ENCODE measurements around the gene NUBPL.
"Not testable (repeated sequence)": the region's sequence is repeated elsewhere in the genome, so short reads cannot be mapped to it uniquely, and the experiment has no call there.

Gene NUBPL

DNA sequence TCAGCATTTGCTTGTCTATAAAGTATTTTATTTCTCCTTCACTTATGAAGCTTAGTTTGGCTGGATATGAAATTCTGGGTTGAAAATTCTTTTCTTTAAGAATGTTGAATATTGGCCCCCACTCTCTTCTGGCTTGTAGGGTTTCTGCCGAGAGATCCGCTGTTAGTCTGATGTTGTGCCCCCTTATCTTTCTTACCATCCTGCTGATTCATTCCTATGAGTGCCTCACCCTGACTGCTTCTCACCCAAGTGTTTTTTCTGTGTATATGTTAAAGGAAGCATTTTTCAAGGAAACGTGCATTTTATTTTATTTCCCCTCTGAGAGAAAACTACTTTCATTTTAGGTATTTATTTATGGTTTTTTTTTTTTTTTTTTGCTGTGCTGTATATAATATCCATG, 236.7 kb downstream of the NUBPL start:
- not testable (repeated sequence) for H3K4me1 Mint-ChIP-seq; H3K9me3 Mint-ChIP-seq; H3K27me3 Mint-ChIP-seq; ATAC-seq (ENCODE audit: low read depth); DNase-seq (ENCODE audit: low spot score in 2 of 2); H3K27ac Mint-ChIP-seq; H3K4me3 Mint-ChIP-seq
- peaks cover 26% of the 10 kb centered on the region for H3K36me3 Mint-ChIP-seq

DNA sequence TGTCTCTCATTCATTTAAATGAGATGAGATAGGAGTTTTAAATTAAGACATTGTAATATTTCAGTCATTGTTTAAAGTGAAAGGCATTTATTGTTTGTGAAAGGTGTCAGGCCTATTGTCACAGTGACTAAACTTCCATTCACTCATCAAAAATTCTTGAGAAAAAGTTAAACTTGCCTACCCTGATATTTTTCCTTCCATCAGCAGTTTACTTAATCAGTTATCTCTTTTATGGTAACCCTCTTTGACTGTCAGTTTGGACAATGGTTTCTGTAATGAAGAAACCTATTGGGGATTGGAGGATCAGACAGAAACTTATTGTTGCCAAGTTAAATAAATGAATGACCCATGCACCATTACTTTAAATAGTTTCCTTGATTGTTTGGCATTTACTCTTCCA, 241.6 kb downstream of the NUBPL start:
- Mint-ChIP-seq H3K36me3 (peaks cover 22% of the 10 kb centered on the region), H3K27me3 (no peaks in the 10 kb centered on the region), H3K4me1 (no peaks in the 10 kb centered on the region), H3K4me3 (no peak overlapping the region), H3K9me3 (peaks cover 3% of the 10 kb centered on the region), H3K27ac (no peak overlapping the region)
- ATAC-seq (ENCODE audit: low read depth): no peak
- no peak for DNase-seq (ENCODE audit: low spot score in 2 of 2)

DNA sequence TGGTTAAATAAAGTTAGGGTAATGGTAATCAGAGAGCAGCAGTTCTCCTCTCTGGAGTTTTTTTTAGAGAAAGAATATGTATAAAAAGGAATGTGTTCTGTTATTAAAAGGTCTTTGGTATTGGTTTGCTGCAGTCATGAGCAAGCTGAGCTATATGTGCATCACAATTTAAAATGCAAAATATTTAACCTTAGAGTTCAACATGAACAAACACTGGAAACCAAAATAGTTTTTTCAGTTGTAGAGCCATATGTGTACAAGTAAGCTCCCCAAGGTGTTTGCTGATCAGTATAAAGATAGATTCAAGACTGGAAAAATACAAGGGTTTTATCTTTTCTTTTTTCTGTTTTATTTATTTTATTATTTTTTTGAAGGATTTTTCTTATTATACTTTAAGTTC, 245.0 kb downstream of the NUBPL start:
- Mint-ChIP-seq H3K27ac (no peak overlapping the region), H3K4me3 (no peak overlapping the region), H3K36me3 (peaks cover 29% of the 10 kb centered on the region), H3K4me1 (no peaks in the 10 kb centered on the region), H3K27me3 (no peaks in the 10 kb centered on the region), H3K9me3 (peaks cover 5% of the 10 kb centered on the region)
- ATAC-seq (ENCODE audit: low read depth) (no peak), DNase-seq (ENCODE audit: low spot score in 2 of 2) (no peak)

DNA sequence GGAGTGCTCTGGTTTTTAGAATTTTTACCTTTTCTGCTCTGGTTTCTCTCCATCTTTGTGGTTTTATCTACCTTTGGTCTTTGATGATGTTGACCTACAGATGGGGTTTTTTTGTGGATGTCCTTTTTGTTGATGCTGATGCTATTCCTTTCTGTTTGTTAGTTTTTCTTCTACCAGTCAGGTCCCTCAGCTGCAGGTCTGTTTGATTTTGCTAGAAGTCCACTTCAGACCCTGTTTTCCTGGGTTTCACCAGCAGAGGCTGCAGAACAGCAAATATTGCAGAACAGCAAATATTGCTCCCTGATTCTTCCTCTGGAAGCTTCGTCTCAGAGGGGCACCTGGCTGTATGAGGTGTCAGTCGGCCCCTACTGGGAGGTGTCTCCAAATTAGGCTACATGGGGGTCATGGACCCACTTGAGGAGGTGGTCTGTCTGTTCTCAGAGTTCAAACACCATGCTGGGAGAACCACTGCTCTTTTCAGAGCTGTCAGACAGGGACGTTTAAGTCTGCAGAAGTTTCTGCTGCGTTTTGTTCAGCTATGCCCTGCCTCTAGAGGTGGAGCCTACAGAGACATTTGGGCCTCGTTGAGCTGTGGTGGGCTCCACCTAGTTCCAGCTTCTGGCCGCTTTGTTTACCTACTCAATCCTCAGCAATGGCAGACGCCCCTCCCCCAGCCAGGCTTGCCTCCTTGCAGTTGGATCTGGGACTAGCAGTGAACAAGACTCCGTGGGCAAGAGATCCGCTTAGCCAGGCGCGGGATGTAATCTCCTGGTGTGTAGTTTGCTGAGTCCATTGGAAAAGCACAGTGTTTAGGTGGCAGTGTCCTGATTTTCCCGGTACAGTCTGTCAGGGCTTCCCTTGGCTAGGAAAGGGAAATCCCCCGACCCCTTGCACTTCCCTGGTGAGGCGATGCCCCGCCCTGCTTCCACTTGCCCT, 250.8 kb downstream of the NUBPL start:
- not testable (repeated sequence) for H3K27ac Mint-ChIP-seq; DNase-seq (ENCODE audit: low spot score in 2 of 2); ATAC-seq (ENCODE audit: low read depth); H3K4me3 Mint-ChIP-seq; H3K27me3 Mint-ChIP-seq; H3K4me1 Mint-ChIP-seq
- peaks cover 69% of the 10 kb centered on the region for H3K36me3 Mint-ChIP-seq
- peaks cover 14% of the 10 kb centered on the region for H3K9me3 Mint-ChIP-seq

DNA sequence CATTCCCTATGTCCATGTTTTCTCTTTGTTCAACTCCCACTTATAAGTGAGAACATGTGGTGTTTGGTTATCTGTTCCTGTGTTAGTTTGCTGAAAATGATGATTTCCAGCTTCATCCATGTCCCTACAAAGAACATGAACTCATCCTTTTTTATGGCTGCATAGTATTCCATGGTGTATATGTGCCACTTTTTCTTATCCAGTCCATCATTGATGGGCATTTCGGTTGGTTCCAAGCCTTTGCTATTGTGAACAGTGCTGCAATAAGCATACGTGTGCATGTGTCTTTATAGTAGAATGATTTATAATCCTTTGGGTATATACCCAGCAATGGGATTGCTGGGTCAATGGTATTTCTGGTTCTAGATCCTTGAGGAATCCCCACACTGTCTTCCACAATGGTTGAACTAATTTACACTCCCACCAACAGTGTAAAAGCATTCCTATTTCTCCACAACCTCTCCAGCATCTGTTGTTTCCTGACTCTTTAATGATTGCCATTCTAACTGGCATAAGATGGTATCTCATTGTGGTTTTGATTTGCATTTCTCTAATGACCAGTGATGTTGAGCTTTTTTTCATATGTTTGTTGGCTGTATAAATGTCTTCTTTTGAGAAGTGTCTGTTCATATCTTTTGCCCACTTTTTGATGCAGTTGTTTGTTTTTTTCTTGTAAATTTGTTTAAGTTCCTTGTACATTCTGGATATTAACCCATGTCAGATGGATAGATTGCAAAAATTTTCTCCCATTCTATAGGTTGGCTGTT, 252.7 kb downstream of the NUBPL start:
- ATAC-seq (ENCODE audit: low read depth); H3K27me3 Mint-ChIP-seq; H3K4me1 Mint-ChIP-seq; H3K27ac Mint-ChIP-seq; H3K4me3 Mint-ChIP-seq; DNase-seq (ENCODE audit: low spot score in 2 of 2): not testable (repeated sequence)
- Mint-ChIP-seq H3K9me3 (peaks cover 16% of the 10 kb centered on the region), H3K36me3 (peaks cover 67% of the 10 kb centered on the region)

DNA sequence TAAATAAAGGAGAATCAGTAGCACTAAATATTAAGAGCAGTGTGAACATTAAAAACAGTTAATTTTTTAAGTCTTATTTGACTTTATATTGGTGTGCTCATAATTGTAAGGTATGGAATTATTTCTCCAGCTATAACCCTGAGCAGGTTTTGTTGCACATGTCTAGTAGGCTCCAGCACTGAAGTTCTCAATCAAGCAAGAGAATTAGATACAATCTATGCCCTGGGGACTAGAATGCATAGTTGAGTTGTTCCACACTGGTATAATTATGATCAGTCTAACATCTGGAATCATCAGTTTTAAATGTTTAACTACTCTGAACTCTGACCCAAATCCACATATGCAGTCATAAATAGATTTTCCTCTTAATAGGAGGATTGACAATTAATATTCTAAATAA, 258.1 kb downstream of the NUBPL start:
- H3K4me1 Mint-ChIP-seq: no peaks in the 10 kb centered on the region
- no peak for DNase-seq (ENCODE audit: low spot score in 2 of 2)
- H3K27ac Mint-ChIP-seq: no peak overlapping the region
- H3K9me3 Mint-ChIP-seq: peaks cover 6% of the 10 kb centered on the region
- H3K4me3 Mint-ChIP-seq: no peak overlapping the region
- ATAC-seq (ENCODE audit: low read depth): no peak
- peaks cover 21% of the 10 kb centered on the region for H3K36me3 Mint-ChIP-seq
- no peaks in the 10 kb centered on the region for H3K27me3 Mint-ChIP-seq

DNA sequence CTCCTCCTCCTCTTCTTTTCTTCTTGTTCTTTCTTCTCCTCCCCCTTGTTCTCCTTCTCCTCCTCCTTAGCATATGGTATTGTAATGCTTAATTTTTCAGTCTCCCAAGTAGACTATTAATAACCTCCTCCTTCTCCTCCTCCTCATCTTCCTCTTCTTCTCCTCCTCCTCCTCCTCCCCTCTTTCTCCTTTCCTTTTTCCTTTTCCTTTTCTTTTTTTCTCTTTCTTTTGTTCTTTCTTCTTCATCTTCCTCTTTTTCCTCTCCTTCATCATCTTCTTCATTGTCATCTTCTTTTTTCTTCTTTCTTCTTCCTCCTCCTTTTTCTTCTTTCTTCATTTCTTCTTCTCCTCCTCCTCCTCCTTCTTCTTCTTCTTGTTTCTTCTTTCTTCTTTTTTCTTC, 264.3 kb downstream of the NUBPL start:
- H3K36me3 Mint-ChIP-seq: peaks cover 13% of the 10 kb centered on the region
- ATAC-seq (ENCODE audit: low read depth) (no peak), DNase-seq (ENCODE audit: low spot score in 2 of 2) (no peak)
- peak overlapping the region; percentile 3 for H3K27ac Mint-ChIP-seq
- H3K4me3 Mint-ChIP-seq: no peak overlapping the region
- no peaks in the 10 kb centered on the region for H3K9me3 Mint-ChIP-seq
- no peaks in the 10 kb centered on the region for H3K27me3 Mint-ChIP-seq
- H3K4me1 Mint-ChIP-seq: no peaks in the 10 kb centered on the region

DNA sequence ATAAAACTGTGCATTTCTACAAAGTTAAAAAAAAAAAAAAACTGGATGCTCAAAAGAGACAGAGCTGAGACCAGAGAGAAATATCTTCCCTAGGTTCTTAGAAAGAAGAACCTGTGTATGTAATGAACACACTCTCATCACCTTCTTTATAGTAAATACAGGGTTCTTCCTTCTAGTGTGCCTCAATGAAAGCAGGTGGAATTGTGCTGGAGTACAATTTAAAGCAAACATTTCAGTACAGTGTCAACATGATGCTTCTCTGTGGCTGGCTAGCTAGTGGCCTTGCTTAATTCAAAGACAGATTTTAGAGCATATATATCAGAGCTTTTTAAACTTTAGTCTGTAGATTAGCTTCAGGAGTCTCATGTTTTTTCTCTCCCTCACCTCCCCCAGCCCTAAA, 266.1 kb downstream of the NUBPL start:
- Mint-ChIP-seq H3K36me3 (peaks cover 23% of the 10 kb centered on the region), H3K27ac (no peak overlapping the region), H3K9me3 (no peaks in the 10 kb centered on the region), H3K27me3 (no peaks in the 10 kb centered on the region), H3K4me1 (peaks cover 2% of the 10 kb centered on the region), H3K4me3 (no peak overlapping the region)
- ATAC-seq (ENCODE audit: low read depth): no peak
- DNase-seq (ENCODE audit: low spot score in 2 of 2): no peak

DNA sequence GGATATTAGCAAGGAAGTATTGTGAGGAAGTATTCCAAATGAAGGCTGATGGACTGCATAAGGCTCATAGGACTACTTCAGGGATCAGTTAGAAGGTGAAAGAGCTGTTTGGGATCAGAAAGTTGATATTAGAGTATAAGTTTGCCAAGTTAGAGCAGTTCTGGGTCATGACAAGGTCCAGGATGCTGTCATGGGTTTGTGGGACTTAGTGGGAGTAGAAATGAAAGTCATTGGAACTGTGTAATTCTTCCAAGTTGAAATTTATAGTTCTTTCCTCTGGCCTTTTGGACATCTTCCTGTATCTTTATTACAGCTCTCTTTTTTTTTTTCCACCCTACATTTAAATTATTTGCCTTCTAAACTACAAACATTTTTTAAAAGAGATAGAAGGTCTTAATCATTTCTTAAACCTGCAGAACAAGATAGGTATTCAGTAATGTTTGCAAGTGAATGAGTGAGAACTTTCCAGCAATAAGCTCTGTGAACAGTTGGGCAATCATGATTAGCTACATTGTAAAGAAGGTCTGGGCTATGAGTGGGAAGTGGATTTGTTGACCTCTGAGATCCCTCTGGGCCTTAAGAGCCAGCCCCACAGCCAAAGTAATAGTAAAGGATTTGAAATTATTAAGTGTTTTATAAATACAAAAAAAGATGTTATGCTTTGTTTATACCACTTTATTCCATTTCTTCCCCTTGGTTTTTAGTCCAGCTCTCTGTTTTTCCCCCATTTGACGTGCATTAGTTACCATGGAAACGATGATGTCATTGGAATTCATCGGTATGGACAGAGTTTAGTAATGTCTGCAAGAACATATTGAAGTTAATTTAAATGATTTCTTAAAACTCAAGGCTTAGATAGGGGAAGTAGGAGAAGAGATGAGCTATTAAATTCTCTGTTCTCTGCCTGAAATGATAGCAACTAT, 268.0 kb downstream of the NUBPL start:
- H3K27me3 Mint-ChIP-seq: no peaks in the 10 kb centered on the region
- DNase-seq (ENCODE audit: low spot score in 2 of 2) (no peak), ATAC-seq (ENCODE audit: low read depth) (no peak)
- H3K4me1 Mint-ChIP-seq: peaks cover 2% of the 10 kb centered on the region
- no peak overlapping the region for H3K4me3 Mint-ChIP-seq
- H3K36me3 Mint-ChIP-seq: peaks cover 23% of the 10 kb centered on the region
- H3K27ac Mint-ChIP-seq: no peak overlapping the region
- no peaks in the 10 kb centered on the region for H3K9me3 Mint-ChIP-seq

DNA sequence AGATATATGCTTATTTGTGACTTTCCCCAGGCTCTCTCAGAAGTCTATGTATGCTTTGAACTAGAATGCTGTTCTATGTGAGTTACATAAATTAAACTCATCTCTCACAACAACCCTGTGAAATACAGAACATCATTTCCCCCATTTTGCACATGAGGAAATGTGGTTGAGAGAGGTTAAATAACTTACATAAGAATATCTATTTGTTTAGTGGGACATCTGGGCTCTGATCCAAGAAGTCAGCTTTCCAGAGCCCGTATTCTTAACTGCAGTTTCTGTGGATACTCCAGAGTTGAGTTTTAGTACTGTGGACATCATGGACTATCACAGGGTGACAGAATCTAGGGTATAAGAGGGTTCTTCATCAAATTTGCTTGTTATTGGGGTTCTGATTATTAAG, 273.4 kb downstream of the NUBPL start:
- no peak for ATAC-seq (ENCODE audit: low read depth)
- no peak overlapping the region for H3K4me3 Mint-ChIP-seq
- DNase-seq (ENCODE audit: low spot score in 2 of 2): no peak

DNA sequence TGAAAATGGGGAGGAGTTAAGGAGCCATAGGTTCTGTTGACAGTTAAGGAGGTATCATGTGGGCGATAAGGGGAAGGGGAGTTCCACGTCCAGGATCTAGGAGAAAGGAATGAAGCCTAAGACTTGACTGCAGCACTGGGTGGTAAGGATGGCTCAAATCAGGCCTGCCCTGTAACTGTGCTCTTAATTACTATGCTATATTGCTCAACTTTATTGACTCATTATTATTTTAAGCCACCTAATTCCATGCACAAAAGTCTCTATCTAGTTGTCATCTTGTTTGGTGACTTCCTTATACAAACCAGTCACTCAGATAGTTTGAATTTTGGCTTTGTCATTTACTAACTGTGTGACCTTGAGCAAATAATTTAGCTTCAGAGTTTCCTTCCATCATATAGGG, 273.8 kb downstream of the NUBPL start:
- H3K4me3 Mint-ChIP-seq: no peak overlapping the region
- no peak overlapping the region for H3K27ac Mint-ChIP-seq
- peaks cover 2% of the 10 kb centered on the region for H3K4me1 Mint-ChIP-seq
- ATAC-seq (ENCODE audit: low read depth) (no peak), DNase-seq (ENCODE audit: low spot score in 2 of 2) (no peak)
- H3K36me3 Mint-ChIP-seq: peaks cover 26% of the 10 kb centered on the region
- H3K9me3 Mint-ChIP-seq: no peaks in the 10 kb centered on the region
- H3K27me3 Mint-ChIP-seq: no peaks in the 10 kb centered on the region

More for the DNA sequence above, 273.4 kb downstream of the NUBPL start:
- H3K27me3 Mint-ChIP-seq: no peaks in the 10 kb centered on the region
- no peak overlapping the region for H3K27ac Mint-ChIP-seq
- peaks cover 22% of the 10 kb centered on the region for H3K36me3 Mint-ChIP-seq
- peaks cover 2% of the 10 kb centered on the region for H3K4me1 Mint-ChIP-seq
- H3K9me3 Mint-ChIP-seq: no peaks in the 10 kb centered on the region

DNA sequence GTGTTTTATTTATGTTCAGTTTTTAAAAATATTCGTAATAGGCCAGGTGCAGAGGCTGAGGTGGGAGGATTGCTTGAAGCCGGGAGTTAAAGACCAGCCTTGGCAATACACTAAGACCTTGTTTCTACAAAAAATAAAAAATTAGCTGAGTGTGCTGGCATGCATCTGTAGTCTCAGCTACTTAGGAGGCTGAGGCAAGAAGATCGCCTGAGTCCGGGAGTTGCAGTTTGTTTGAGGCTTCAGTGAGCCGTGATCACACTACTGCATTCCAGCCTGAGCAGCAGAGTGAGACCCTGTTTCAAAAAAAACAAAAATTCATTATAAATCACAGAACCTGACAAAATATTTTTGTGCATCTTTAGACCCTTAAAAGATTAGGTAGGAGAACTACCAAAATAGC, 275.8 kb downstream of the NUBPL start:
- no peak for DNase-seq (ENCODE audit: low spot score in 2 of 2)
- Mint-ChIP-seq H3K4me3 (no peak overlapping the region), H3K4me1 (no peaks in the 10 kb centered on the region), H3K36me3 (peaks cover 18% of the 10 kb centered on the region), H3K27me3 (no peaks in the 10 kb centered on the region), H3K27ac (no peak overlapping the region), H3K9me3 (no peaks in the 10 kb centered on the region)
- no peak for ATAC-seq (ENCODE audit: low read depth)

DNA sequence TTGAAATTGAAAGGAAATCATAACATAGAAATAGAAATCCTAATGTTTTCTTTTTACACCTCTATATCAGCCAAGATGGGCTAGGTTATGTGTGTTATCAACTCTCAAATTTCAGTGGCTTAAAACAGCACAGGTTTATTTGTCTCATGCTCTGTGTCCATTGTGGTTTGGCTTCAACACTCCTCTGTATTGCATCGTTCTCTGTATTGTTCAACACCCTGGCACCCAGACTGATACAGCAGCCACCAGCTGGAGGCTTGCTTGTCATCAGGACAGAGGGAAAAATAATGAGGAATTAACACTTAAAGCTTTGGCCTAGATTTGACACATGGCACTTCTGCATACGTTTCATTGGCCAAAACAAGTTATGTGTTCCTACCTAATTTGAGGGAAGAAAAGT, 281.7 kb downstream of the NUBPL start:
- Mint-ChIP-seq H3K27me3 (no peaks in the 10 kb centered on the region), H3K27ac (no peak overlapping the region), H3K36me3 (peaks cover 21% of the 10 kb centered on the region), H3K4me3 (no peak overlapping the region), H3K4me1 (no peaks in the 10 kb centered on the region), H3K9me3 (no peaks in the 10 kb centered on the region)
- DNase-seq (ENCODE audit: low spot score in 2 of 2): no peak
- ATAC-seq (ENCODE audit: low read depth): no peak

All from memory B cell (primary cell).